Smooth muscle cell (in vitro differentiated cells): ENCODE results near the gene APOBEC3G. TPM values are rescaled to one million over a fixed set of nuclear protein-coding genes. Genes with fewer than 3 reads are reported as not detected.

Experiments used
- DNase-seq: peaks from one replicate; lab custom pipeline; 2025; ENCODE audit not compliant: unreplicated experiment; lab: John Stamatoyannopoulos, UW
- H2AFZ ChIP-seq: fragments of 200-600 bp; sonication (generic); 2 replicates; pipeline ENCODE4 v1.6.0; 2016; ENCODE audit warnings: antibody characterized with exemption, low read depth, mild to moderate bottlenecking
- H3F3A ChIP-seq: fragments of 200-600 bp; sonication (generic); 2 replicates; pipeline ENCODE4 v1.6.0; 2017; ENCODE audit warnings: antibody characterized with exemption, low read depth
- H3K27ac ChIP-seq: fragments of 200-600 bp; sonication (generic); 2 replicates; pipeline ENCODE4 v1.5.1; 2016; ENCODE audit warnings: low read depth, mild to moderate bottlenecking
- H3K27me3 ChIP-seq: fragments of 200-600 bp; sonication (generic); 2 replicates; pipeline ENCODE4 v1.6.1; 2016; ENCODE audit warnings: low read depth, mild to moderate bottlenecking
- H3K36me3 ChIP-seq: fragments of 200-600 bp; sonication (generic); 2 replicates; pipeline ENCODE4 v1.5.1; 2016; ENCODE audit warnings: low read depth
- H3K4me1 ChIP-seq: fragments of 200-600 bp; sonication (generic); 2 replicates; pipeline ENCODE4 v1.5.1; 2016; ENCODE audit warnings: low read depth
- H3K4me2 ChIP-seq: fragments of 200-600 bp; sonication (generic); 2 replicates; pipeline ENCODE4 v1.6.0; 2016; ENCODE audit warnings: mild to moderate bottlenecking
- H3K4me3 ChIP-seq: fragments of 200-600 bp; sonication (generic); 2 replicates; pipeline ENCODE4 v1.5.1; 2016; ENCODE audit warnings: mild to moderate bottlenecking
- H3K79me2 ChIP-seq: fragments of 200-600 bp; sonication (generic); 2 replicates; pipeline ENCODE4 v1.6.0; 2016; ENCODE audit warnings: low read depth, mild to moderate bottlenecking
- H3K9ac ChIP-seq: fragments of 200-600 bp; sonication (generic); 2 replicates; pipeline ENCODE4 v1.6.0; 2016; ENCODE audit warnings: low read depth
- H3K9me3 ChIP-seq: fragments of 200-600 bp; sonication (generic); replicated peaks from 2 replicates; pipeline ENCODE4 v1.5.1; 2016; ENCODE audit warnings: low read depth
- H4K20me1 ChIP-seq: fragments of 200-600 bp; sonication (generic); 2 replicates; pipeline ENCODE4 v1.6.0; 2016; ENCODE audit warnings: low read depth
- WGBS: methylation state at CpG from one replicate; pipeline ENCODE4 v1.1.7; 2016; ENCODE audit warnings: low lambda C conversion rate; 5-methylcytosine and 5-hydroxymethylcytosine counted together
- polyA plus RNA-seq: library from polyadenylated mRNA; unstranded; fragments of >200 nt; fragmentation: Nextera tagmentation; extraction: Ambion mirVana; gene quantifications from 2 replicates; pipeline ENCODE4 v1.2.1, GENCODE V29; 2016
- total RNA-seq: library from RNA; depleted of rRNA; stranded (reverse); fragments of >200 nt; gene quantifications from 2 replicates; pipeline ENCODE4 v1.2.3, GENCODE V29; 2014
- TF ChIP-seq, protein P1 (sequence below): fragments of 200-600 bp; sonication (generic); IDR thresholded peaks from 2 replicates; pipeline ENCODE4 v1.5.1; 2017; ENCODE audit warnings: borderline replicate concordance, mild to moderate bottlenecking, antibody characterized with exemption; ENCODE audit not compliant: insufficient read depth, poor library complexity, severe bottlenecking

Gene APOBEC3G
- total and polyA plus RNA-seq, 2 experiments from 2014 or later = 2.9 to 10.3 TPM

DNA sequence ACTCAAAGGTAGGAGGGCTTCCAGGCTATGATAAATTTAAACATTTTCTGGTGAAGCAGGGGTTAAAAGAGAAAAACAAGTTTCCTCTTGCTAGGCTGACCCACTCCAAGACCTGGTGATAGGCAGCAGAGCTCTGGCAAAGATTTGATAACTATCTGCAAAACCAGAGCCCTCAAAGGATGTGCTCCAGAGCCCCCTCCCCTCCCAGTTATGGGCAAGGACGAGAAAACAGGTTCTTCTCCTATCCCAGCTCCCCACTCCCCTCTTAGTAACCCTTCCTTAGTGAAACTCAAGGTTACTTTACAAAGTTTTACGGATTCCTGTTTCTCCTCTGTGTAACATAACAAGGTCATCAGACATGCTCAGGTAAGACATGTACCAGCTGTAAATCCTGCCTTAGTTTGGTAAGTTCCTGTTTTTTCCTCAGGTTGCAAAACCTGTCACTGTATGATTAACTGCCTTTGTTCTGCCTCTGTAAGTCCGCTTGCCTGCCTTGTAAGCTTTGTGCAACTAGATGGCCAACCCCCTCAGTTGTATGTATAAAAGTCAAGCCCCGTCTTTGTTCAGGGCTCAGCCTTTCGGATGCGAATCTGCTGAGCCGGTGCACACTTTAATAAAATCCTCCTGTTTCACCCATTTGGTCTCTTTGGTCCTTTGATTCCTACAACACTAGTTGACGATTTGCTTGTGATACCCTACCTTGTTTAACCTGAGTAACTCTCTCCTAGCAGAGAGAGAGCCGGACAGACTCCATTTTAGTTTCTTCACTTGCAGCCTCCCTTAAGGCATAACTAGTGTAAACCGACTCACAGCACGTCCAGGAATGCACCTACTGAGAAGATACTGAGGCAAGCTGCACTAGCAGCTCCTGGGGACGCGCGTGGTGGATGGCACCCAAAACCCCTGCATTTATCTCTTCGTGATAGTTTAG lies 33.8 kb downstream of the APOBEC3G start:
- Histone ChIP-seq H3K27ac (no peak overlapping the region), H3K27me3 (peaks cover 22% of the 10 kb centered on the region), H3K4me1 (no peaks in the 10 kb centered on the region), H3K4me2 (no peak overlapping the region), H2AFZ (peak overlapping the region; percentile 58), H4K20me1 (no peaks in the 10 kb centered on the region), H3K36me3 (no peaks in the 10 kb centered on the region), H3K9me3 (no peaks in the 10 kb centered on the region), H3K79me2 (no peaks in the 10 kb centered on the region), H3F3A (no peaks in the 10 kb centered on the region), H3K9ac (no peak overlapping the region), H3K4me3 (no peak overlapping the region)
- whole genome bisulfite sequencing = 57% methylated on average over 15 of the region's 15 CpGs
- DNase-seq = no peak
- TF ChIP-seq, protein P1, sequence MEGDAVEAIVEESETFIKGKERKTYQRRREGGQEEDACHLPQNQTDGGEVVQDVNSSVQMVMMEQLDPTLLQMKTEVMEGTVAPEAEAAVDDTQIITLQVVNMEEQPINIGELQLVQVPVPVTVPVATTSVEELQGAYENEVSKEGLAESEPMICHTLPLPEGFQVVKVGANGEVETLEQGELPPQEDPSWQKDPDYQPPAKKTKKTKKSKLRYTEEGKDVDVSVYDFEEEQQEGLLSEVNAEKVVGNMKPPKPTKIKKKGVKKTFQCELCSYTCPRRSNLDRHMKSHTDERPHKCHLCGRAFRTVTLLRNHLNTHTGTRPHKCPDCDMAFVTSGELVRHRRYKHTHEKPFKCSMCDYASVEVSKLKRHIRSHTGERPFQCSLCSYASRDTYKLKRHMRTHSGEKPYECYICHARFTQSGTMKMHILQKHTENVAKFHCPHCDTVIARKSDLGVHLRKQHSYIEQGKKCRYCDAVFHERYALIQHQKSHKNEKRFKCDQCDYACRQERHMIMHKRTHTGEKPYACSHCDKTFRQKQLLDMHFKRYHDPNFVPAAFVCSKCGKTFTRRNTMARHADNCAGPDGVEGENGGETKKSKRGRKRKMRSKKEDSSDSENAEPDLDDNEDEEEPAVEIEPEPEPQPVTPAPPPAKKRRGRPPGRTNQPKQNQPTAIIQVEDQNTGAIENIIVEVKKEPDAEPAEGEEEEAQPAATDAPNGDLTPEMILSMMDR = no peak

DNA sequence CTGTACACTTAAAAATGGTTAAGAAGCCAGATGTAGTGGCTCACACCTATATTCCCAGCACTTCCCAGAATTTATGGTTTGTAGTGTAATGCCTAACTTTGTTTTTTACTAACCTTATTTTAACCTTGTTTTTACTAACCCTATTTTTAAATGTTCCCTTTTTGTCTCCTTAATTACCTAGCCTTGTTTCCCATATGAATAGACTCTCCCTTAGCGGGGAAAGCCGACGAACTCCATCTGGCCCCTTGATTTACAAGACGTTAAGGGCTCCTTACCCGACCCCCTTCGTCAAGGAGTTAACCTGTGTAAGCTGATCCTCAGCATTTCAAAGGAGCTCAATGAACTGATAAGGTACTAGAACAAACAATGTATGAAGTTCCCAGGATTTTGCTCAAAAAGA lies 37.0 kb downstream of the APOBEC3G start:
- no peak for DNase-seq
- peaks cover 29% of the 10 kb centered on the region for H3K27me3 ChIP-seq
- TF ChIP-seq, protein P1 = no peak
- H3K4me3 ChIP-seq = no peak overlapping the region
- no peaks in the 10 kb centered on the region for H4K20me1 ChIP-seq
- H2AFZ ChIP-seq = no peak overlapping the region
- no peak overlapping the region for H3K27ac ChIP-seq
- H3K36me3 ChIP-seq = no peaks in the 10 kb centered on the region
- no peaks in the 10 kb centered on the region for H3F3A ChIP-seq
- H3K4me2 ChIP-seq = no peak overlapping the region
- H3K9ac ChIP-seq = no peak overlapping the region
- no peaks in the 10 kb centered on the region for H3K79me2 ChIP-seq
- 9% methylated on average over 6 of the region's 6 CpGs for WGBS
- H3K4me1 ChIP-seq = no peaks in the 10 kb centered on the region
- H3K9me3 ChIP-seq = no peaks in the 10 kb centered on the region

DNA sequence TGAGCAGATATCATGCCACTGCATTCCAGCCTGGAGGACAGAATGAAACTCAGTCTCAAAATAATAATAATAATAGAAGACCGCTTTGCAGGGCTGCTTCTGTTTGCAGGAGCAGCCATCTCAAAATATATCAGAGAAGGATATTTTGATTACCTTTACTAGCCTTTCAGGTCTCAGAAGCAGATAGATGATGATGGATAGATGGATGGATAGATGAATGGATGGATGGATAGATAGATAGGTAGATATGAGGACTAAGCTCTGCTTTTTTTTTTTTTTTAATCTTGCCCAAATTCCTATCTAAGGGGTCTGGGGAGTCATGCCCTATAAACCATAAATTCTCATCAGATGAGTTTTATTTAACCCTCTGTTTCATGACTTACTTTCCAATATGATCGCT lies 38.5 kb downstream of the APOBEC3G start:
- no peaks in the 10 kb centered on the region for H4K20me1 ChIP-seq
- no peaks in the 10 kb centered on the region for H3K79me2 ChIP-seq
- TF ChIP-seq, protein P1 = no peak
- H3K27me3 ChIP-seq = peaks cover 29% of the 10 kb centered on the region
- no peaks in the 10 kb centered on the region for H3F3A ChIP-seq
- no peaks in the 10 kb centered on the region for H3K36me3 ChIP-seq
- H3K9me3 ChIP-seq = no peaks in the 10 kb centered on the region
- no peak overlapping the region for H3K27ac ChIP-seq
- H3K4me3 ChIP-seq = no peak overlapping the region
- H2AFZ ChIP-seq = no peak overlapping the region
- H3K4me2 ChIP-seq = no peak overlapping the region
- no peak overlapping the region for H3K9ac ChIP-seq
- WGBS = 94% methylated on average over 2 of the region's 2 CpGs
- H3K4me1 ChIP-seq = no peaks in the 10 kb centered on the region
- no peak for DNase-seq
